ENCODE data around the gene RNF145. TPM values are rescaled to one million over a fixed set of nuclear protein-coding genes. Genes with fewer than 3 reads are reported as not detected.
A peak's percentile ranks its signal among the peaks of the same experiment; 100 is the strongest.

RNF145 gene
- polyA plus RNA-seq, 3 donors from 2014 or later: 4.3 to 11.1 (median 5.9) TPM

- Mint-ChIP-seq H3K27ac (peak overlapping the region; percentile 42 to 89 (median 78)), H3K9me3 (no peaks in the 10 kb centered on the region), H3K4me3 (peak overlapping the region; percentile 4 to 46 (median 41)), H3K4me1 (peaks cover 48 to 72% of the 10 kb centered on the region in 2 donors), H3K36me3 (peaks cover 3 to 18% (median 7%) of the 10 kb centered on the region in 3 donors), H3K27me3 (ENCODE audit: low read depth in 3 of 3) (no peaks in the 10 kb centered on the region)
- peak; percentile 20 to 44 (median 27) for DNase-seq
Observed at GRCh38 chr5:159198063-159199036, 11.0 kb downstream of the RNF145 start.

- H3K27ac Mint-ChIP-seq: peak overlapping the region in 1 of 6 donors; percentile 24
- peaks cover 44 to 74% of the 10 kb centered on the region in 2 donors for H3K4me1 Mint-ChIP-seq
- DNase-seq: no peak
- H3K4me3 Mint-ChIP-seq: no peak overlapping the region
- H3K36me3 Mint-ChIP-seq: peaks cover 3 to 18% (median 10%) of the 10 kb centered on the region in 3 donors
- no peaks in the 10 kb centered on the region for H3K27me3 Mint-ChIP-seq (ENCODE audit: low read depth in 3 of 3)
- no peaks in the 10 kb centered on the region for H3K9me3 Mint-ChIP-seq
Observed at GRCh38 chr5:159195775-159196174, 13.6 kb downstream of the RNF145 start.

DNA sequence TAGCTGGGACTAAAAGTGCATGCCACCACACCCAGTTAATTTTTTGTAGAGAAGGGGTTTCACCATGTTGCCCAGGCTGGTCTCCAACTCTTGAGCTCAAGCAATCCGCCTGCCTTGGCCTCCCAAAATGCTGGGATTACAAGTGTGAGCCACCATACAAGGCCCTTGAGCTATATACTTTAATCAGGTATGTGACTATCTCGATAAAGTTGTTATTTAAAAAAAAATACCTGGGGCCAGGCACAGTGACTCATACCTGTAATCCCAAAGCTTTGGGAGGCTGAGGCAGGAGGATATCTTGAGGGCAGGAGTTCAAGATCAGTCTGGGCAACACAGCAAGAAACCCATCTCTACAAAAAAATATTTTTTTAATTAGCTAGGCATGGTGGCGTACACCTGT, 19.2 kb downstream of the RNF145 start:
- Mint-ChIP-seq H3K9me3 (no peaks in the 10 kb centered on the region), H3K4me1 (peaks cover 8 to 30% of the 10 kb centered on the region in 2 donors), H3K36me3 (peaks cover 4 to 31% (median 7%) of the 10 kb centered on the region in 3 donors), H3K27ac (peak overlapping the region in 1 of 6 donors; percentile 2), H3K4me3 (no peak overlapping the region), H3K27me3 (ENCODE audit: low read depth in 3 of 3) (no peaks in the 10 kb centered on the region)
- DNase-seq: no peak

- no peaks in the 10 kb centered on the region for H3K27me3 Mint-ChIP-seq (ENCODE audit: low read depth in 3 of 3)
- H3K9me3 Mint-ChIP-seq: no peaks in the 10 kb centered on the region
- no peak overlapping the region for H3K27ac Mint-ChIP-seq
- no peak for DNase-seq
- H3K4me3 Mint-ChIP-seq: no peak overlapping the region
- H3K36me3 Mint-ChIP-seq: peaks cover 7 to 29% (median 9%) of the 10 kb centered on the region in 3 donors
- H3K4me1 Mint-ChIP-seq: peaks cover 6 to 23% of the 10 kb centered on the region in 2 donors
Observed at GRCh38 chr5:159189310-159189709, 20.0 kb downstream of the RNF145 start.

GRCh38 chr5:159187719-159188118, 21.6 kb downstream of the RNF145 start:
- H3K4me1 Mint-ChIP-seq: peaks cover 8 to 32% of the 10 kb centered on the region in 2 donors
- H3K9me3 Mint-ChIP-seq: no peaks in the 10 kb centered on the region
- H3K27me3 Mint-ChIP-seq (ENCODE audit: low read depth in 3 of 3): no peaks in the 10 kb centered on the region
- H3K36me3 Mint-ChIP-seq: peaks cover 4 to 29% (median 9%) of the 10 kb centered on the region in 3 donors
- no peak overlapping the region for H3K4me3 Mint-ChIP-seq
- no peak for DNase-seq
- no peak overlapping the region for H3K27ac Mint-ChIP-seq

GRCh38 chr5:159186319-159186718, 23.0 kb downstream of the RNF145 start:
- Mint-ChIP-seq H3K27ac (peak overlapping the region in 1 of 6 donors; percentile 12), H3K9me3 (no peaks in the 10 kb centered on the region), H3K4me1 (peaks cover 8 to 36% of the 10 kb centered on the region in 2 donors), H3K27me3 (ENCODE audit: low read depth in 3 of 3) (no peaks in the 10 kb centered on the region), H3K36me3 (peaks cover 4 to 29% (median 9%) of the 10 kb centered on the region in 3 donors), H3K4me3 (no peak overlapping the region)
- no peak for DNase-seq

GRCh38 chr5:159185773-159186172, 23.6 kb downstream of the RNF145 start:
- H3K4me3 Mint-ChIP-seq: no peak overlapping the region
- peaks cover 6 to 36% of the 10 kb centered on the region in 2 donors for H3K4me1 Mint-ChIP-seq

DNA sequence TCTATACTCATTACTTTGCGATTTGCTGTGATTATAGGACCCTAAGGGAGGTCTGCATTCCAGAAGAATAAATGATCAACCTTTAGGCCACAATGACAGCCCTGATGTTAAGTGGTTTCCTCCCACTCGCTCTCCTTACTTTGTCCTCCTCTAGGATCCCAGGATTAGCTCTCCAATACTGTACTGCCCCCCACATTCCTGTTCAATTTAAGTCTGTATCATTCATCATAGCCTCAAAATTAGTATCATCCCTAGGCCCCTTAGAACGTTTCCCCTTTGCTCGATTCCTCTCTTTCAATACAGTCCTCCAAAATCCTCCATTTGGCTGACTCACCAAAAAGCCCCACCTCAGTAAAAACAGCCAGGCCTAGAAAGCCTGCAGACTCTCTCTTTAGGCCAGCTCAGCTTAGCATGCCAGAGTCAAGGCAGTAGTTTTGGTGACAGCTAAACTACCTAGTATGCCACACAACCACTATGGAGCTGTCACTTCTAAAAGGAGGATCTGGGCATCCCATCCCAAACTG, 24.4 kb downstream of the RNF145 start:
- DNase-seq: no peak
- H3K36me3 Mint-ChIP-seq: peaks cover 4 to 29% (median 15%) of the 10 kb centered on the region in 3 donors
- H3K27ac Mint-ChIP-seq: peak overlapping the region in 2 of 6 donors; percentile 0 to 55
- no peaks in the 10 kb centered on the region for H3K9me3 Mint-ChIP-seq
- H3K27me3 Mint-ChIP-seq (ENCODE audit: low read depth in 3 of 3): no peaks in the 10 kb centered on the region
- H3K4me3 Mint-ChIP-seq: no peak overlapping the region
- peaks cover 9 to 38% of the 10 kb centered on the region in 2 donors for H3K4me1 Mint-ChIP-seq

More at GRCh38 chr5:159185773-159186172, 23.6 kb downstream of the RNF145 start:
- Mint-ChIP-seq H3K9me3 (no peaks in the 10 kb centered on the region), H3K27me3 (ENCODE audit: low read depth in 3 of 3) (no peaks in the 10 kb centered on the region), H3K36me3 (peaks cover 4 to 29% (median 10%) of the 10 kb centered on the region in 3 donors), H3K27ac (no peak overlapping the region)
- DNase-seq: no peak

- Mint-ChIP-seq H3K27ac (no peak overlapping the region), H3K9me3 (no peaks in the 10 kb centered on the region), H3K36me3 (peaks cover 4 to 22% (median 15%) of the 10 kb centered on the region in 3 donors), H3K4me1 (peaks cover 9 to 39% of the 10 kb centered on the region in 2 donors), H3K27me3 (ENCODE audit: low read depth in 3 of 3) (no peaks in the 10 kb centered on the region), H3K4me3 (no peak overlapping the region)
- DNase-seq: no peak
Observed at GRCh38 chr5:159184236-159184635, 25.1 kb downstream of the RNF145 start.

- no peaks in the 10 kb centered on the region for H3K9me3 Mint-ChIP-seq
- no peak for DNase-seq
- H3K27ac Mint-ChIP-seq: no peak overlapping the region
- H3K27me3 Mint-ChIP-seq (ENCODE audit: low read depth in 3 of 3): no peaks in the 10 kb centered on the region
- H3K4me1 Mint-ChIP-seq: peaks cover 8 to 40% of the 10 kb centered on the region in 2 donors
- H3K4me3 Mint-ChIP-seq: no peak overlapping the region
- H3K36me3 Mint-ChIP-seq: peaks cover 4 to 20% (median 11%) of the 10 kb centered on the region in 3 donors
Observed at GRCh38 chr5:159183247-159183646, 26.1 kb downstream of the RNF145 start.

DNA sequence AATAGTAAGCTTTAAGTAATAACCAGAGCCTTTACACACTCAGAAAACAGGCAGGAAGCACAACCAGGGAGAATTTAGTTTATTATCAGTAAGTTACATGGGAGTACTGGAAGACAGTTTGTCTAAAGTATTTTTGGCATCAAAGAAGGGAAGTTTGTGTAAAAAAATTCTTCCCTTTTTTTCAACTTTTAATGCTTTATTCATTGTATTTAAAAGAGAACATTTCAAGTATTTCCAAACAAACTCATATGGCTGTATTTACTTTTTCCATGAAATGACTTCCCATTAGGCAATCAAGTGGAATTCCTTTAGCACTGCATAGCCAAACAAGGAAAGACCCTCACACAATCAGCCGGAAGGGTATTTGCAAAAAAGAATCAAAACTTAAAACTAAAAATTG, 26.7 kb downstream of the RNF145 start:
- no peaks in the 10 kb centered on the region for H3K9me3 Mint-ChIP-seq
- DNase-seq: no peak
- H3K27ac Mint-ChIP-seq: no peak overlapping the region
- no peaks in the 10 kb centered on the region for H3K27me3 Mint-ChIP-seq (ENCODE audit: low read depth in 3 of 3)
- peaks cover 2 to 17% (median 11%) of the 10 kb centered on the region in 3 donors for H3K36me3 Mint-ChIP-seq
- H3K4me3 Mint-ChIP-seq: no peak overlapping the region
- peaks cover 8 to 41% of the 10 kb centered on the region in 2 donors for H3K4me1 Mint-ChIP-seq

DNA sequence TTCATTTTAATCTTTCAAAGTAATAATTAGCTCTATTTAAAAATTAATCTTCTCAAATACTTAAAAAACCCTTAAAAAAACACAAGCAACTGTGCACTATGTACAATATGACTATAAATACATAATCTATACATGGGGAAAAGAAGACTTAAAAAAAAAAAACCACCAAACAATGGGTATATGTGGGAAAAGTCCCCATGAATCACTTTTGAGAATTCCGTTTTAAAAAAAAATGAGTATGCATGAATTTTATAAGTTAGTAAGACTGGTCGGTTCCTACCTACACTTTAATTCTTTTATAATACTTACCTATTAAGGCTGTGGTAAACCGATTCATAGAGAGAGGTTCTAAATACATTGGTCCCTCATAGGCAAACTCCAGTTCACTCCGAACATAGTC, 27.7 kb downstream of the RNF145 start:
- H3K4me1 Mint-ChIP-seq: peaks cover 8 to 52% of the 10 kb centered on the region in 2 donors

GRCh38 chr5:159181152-159181551, 28.2 kb downstream of the RNF145 start:
- H3K9me3 Mint-ChIP-seq: no peaks in the 10 kb centered on the region
- H3K4me3 Mint-ChIP-seq: no peak overlapping the region
- H3K27ac Mint-ChIP-seq: peak overlapping the region in 1 of 6 donors; percentile 28
- DNase-seq: no peak
- H3K4me1 Mint-ChIP-seq: peaks cover 8 to 55% of the 10 kb centered on the region in 2 donors
- H3K36me3 Mint-ChIP-seq: peaks cover 0 to 20% (median 11%) of the 10 kb centered on the region in 3 donors
- no peaks in the 10 kb centered on the region for H3K27me3 Mint-ChIP-seq (ENCODE audit: low read depth in 3 of 3)

More for the DNA sequence above, 27.7 kb downstream of the RNF145 start:
- H3K27ac Mint-ChIP-seq: no peak overlapping the region
- DNase-seq: no peak
- no peaks in the 10 kb centered on the region for H3K9me3 Mint-ChIP-seq
- peaks cover 0 to 19% (median 11%) of the 10 kb centered on the region in 3 donors for H3K36me3 Mint-ChIP-seq
- no peak overlapping the region for H3K4me3 Mint-ChIP-seq
- H3K27me3 Mint-ChIP-seq (ENCODE audit: low read depth in 3 of 3): no peaks in the 10 kb centered on the region
